Osteoblast (primary cell): ENCODE data around the gene MUC5AC. TPM values are rescaled to one million over a fixed set of nuclear protein-coding genes. Genes with fewer than 3 reads are reported as not detected.

Experiments used
- DNase-seq: peaks from one replicate; pipeline ENCODE4 v3.0.0; 2011; ENCODE audit warnings: low spot score, mixed read lengths; ENCODE audit not compliant: insufficient read length; ENCODE audit errors: missing footprints
- H2AFZ ChIP-seq: 2 replicates; pipeline ENCODE4 v1.6.0; 2011; ENCODE audit warnings: mild to moderate bottlenecking, low read length
- H3K27ac ChIP-seq: 2 replicates; pipeline ENCODE4 v1.5.1; 2011; ENCODE audit warnings: mild to moderate bottlenecking, low read depth, low read length, moderate library complexity
- H3K27me3 ChIP-seq: 2 replicates; pipeline ENCODE4 v1.6.0; 2012; ENCODE audit warnings: mild to moderate bottlenecking, control low read depth, inconsistent platforms, low read length, moderate library complexity; ENCODE audit not compliant: insufficient read depth
- H3K36me3 ChIP-seq: 2 replicates; pipeline ENCODE4 v1.5.1; 2011; ENCODE audit warnings: mild to moderate bottlenecking, low read length, control low read depth, moderate library complexity; ENCODE audit not compliant: insufficient read depth
- H3K4me1 ChIP-seq: 2 replicates; pipeline ENCODE4 v1.5.1; 2011; ENCODE audit warnings: mild to moderate bottlenecking, low read length, control low read depth, moderate library complexity; ENCODE audit not compliant: insufficient read depth
- H3K4me2 ChIP-seq: 2 replicates; pipeline ENCODE4 v1.6.0; 2011; ENCODE audit warnings: mild to moderate bottlenecking, low read length; ENCODE audit not compliant: insufficient read depth
- H3K4me3 ChIP-seq: fragments of 200-600 bp; sonication (generic); 3 replicates; pipeline ENCODE4 v1.5.1; 2012; ENCODE audit warnings: mild to moderate bottlenecking, low read length, inconsistent platforms; ENCODE audit not compliant: insufficient read depth
- H3K79me2 ChIP-seq: 2 replicates; pipeline ENCODE4 v1.6.0; 2012; ENCODE audit warnings: mild to moderate bottlenecking, low read length, control low read depth, inconsistent platforms; ENCODE audit not compliant: insufficient read depth
- H3K9me3 ChIP-seq: 2 replicates; pipeline ENCODE4 v1.5.1; 2011; ENCODE audit warnings: low read depth, low read length, control low read depth
- H4K20me1 ChIP-seq: 2 replicates; pipeline ENCODE4 v1.6.0; 2012; ENCODE audit warnings: mild to moderate bottlenecking, low read length, control low read depth; ENCODE audit not compliant: insufficient read depth
- total RNA-seq: library from RNA; depleted of rRNA; stranded (reverse); fragments of >200 nt; gene quantifications from 2 replicates; pipeline ENCODE4 v1.2.3, GENCODE V29; 2012
- TF ChIP-seq, protein P1 (sequence below): IDR thresholded peaks from 2 replicates; pipeline ENCODE4 v1.5.1; 2011; ENCODE audit warnings: mild to moderate bottlenecking, low read depth, low read length, moderate library complexity; ENCODE audit errors: extremely low read depth

Gene MUC5AC
- total RNA-seq, 1 donor: not detected

DNA sequence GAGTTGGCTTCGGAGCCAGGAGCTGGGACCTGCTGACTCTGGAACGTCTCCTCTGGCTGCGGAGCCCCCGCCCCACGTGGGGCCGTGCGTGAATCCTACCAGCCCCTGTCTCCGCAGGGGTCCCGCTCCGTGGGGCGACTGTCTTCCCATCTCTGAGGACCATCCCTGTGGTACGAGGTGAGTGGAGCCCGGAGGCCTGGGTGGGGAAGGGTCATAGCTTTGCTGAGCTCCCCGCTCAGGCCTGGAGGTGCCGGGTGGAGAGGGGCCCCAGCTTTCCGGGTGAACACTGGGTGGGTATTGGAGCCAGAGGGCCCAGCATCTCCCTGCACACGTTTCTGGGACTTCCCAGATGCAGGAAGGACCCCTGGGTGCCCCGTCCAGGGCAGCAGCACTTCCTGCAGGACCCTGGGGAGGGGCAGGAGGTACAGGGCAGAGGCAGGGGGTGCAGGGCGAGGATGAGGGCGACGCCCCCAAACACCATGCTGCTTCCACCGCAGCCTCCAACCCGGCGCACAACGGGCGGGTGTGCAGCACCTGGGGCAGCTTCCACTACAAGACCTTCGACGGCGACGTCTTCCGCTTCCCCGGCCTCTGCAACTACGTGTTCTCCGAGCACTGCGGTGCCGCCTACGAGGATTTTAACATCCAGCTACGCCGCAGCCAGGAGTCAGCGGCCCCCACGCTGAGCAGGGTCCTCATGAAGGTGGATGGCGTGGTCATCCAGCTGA is 3.8 kb downstream of the MUC5AC start:
- Histone ChIP-seq H4K20me1 (no peaks in the 10 kb centered on the region), H2AFZ (no peak overlapping the region), H3K27me3 (peaks cover 5% of the 10 kb centered on the region), H3K4me1 (no peaks in the 10 kb centered on the region), H3K4me2 (no peak overlapping the region), H3K9me3 (no peaks in the 10 kb centered on the region), H3K36me3 (no peaks in the 10 kb centered on the region), H3K79me2 (no peaks in the 10 kb centered on the region), H3K27ac (no peak overlapping the region), H3K4me3 (no peak overlapping the region)
- TF ChIP-seq, protein P1, sequence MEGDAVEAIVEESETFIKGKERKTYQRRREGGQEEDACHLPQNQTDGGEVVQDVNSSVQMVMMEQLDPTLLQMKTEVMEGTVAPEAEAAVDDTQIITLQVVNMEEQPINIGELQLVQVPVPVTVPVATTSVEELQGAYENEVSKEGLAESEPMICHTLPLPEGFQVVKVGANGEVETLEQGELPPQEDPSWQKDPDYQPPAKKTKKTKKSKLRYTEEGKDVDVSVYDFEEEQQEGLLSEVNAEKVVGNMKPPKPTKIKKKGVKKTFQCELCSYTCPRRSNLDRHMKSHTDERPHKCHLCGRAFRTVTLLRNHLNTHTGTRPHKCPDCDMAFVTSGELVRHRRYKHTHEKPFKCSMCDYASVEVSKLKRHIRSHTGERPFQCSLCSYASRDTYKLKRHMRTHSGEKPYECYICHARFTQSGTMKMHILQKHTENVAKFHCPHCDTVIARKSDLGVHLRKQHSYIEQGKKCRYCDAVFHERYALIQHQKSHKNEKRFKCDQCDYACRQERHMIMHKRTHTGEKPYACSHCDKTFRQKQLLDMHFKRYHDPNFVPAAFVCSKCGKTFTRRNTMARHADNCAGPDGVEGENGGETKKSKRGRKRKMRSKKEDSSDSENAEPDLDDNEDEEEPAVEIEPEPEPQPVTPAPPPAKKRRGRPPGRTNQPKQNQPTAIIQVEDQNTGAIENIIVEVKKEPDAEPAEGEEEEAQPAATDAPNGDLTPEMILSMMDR: no peak
- DNase-seq: no peak

DNA sequence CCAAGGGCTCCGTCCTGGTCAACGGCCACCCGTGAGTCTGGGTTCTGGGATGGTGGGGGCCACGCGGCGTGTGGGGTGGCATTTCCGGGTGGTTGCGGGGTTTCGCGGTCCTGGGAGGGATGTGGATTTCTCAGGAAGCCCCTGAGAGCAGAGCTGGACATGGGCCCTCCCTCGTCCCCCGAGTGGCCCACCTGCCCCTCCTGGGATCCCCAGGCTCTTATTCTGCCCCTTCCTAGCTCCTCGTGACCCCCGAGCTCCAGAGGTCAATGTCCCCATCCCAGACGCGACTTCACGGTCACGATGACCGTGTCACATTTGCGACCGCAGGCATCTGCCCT is 4.4 kb downstream of the MUC5AC start:
- Histone ChIP-seq H3K36me3 (no peaks in the 10 kb centered on the region), H2AFZ (no peak overlapping the region), H4K20me1 (no peaks in the 10 kb centered on the region), H3K79me2 (no peaks in the 10 kb centered on the region), H3K4me1 (no peaks in the 10 kb centered on the region), H3K4me3 (no peak overlapping the region), H3K4me2 (no peak overlapping the region), H3K27ac (no peak overlapping the region), H3K27me3 (no peaks in the 10 kb centered on the region), H3K9me3 (no peaks in the 10 kb centered on the region)
- DNase-seq: peak; percentile 74
- TF ChIP-seq, protein P1: no peak

DNA sequence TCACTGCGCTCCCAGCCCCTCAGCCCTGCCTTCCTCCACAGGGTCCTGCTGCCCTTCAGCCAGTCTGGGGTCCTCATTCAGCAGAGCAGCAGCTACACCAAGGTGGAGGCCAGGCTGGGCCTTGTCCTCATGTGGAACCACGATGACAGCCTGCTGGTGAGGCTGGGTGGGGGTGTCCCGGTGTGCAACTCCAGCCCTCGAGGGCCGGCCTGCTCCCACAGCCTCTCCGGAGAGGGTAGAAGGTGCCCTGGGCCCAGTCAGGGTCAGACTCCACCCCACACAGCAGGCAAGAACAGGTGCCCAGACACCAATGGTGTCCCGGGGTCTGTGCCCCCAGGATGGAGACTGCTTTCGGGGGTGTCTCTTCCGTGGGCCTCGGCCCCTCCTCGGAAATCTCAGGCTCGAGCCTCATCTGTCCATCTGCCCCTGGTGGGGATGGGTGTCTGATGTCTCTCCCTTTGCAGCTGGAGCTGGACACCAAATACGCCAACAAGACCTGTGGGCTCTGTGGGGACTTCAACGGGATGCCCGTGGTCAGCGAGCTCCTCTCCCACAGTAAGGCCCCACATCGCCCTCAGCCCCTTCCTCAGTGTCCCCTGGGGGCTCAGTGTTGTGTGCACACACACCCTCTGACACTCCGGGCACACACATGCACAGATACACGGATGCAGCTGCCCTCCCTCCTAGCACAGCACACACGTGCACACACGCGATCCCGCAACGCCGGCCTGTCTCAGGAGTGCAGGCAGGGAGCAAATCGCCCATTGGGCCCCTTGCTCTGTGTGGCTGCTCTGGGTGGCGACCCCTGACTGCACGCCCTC is 4.9 kb downstream of the MUC5AC start:
- Histone ChIP-seq H3K4me3 (no peak overlapping the region), H3K9me3 (no peaks in the 10 kb centered on the region), H3K36me3 (no peaks in the 10 kb centered on the region), H3K27ac (no peak overlapping the region), H2AFZ (no peak overlapping the region), H4K20me1 (no peaks in the 10 kb centered on the region), H3K27me3 (no peaks in the 10 kb centered on the region), H3K79me2 (no peaks in the 10 kb centered on the region), H3K4me2 (no peak overlapping the region), H3K4me1 (no peaks in the 10 kb centered on the region)
- TF ChIP-seq, protein P1: no peak
- peak; percentile 73 for DNase-seq

DNA sequence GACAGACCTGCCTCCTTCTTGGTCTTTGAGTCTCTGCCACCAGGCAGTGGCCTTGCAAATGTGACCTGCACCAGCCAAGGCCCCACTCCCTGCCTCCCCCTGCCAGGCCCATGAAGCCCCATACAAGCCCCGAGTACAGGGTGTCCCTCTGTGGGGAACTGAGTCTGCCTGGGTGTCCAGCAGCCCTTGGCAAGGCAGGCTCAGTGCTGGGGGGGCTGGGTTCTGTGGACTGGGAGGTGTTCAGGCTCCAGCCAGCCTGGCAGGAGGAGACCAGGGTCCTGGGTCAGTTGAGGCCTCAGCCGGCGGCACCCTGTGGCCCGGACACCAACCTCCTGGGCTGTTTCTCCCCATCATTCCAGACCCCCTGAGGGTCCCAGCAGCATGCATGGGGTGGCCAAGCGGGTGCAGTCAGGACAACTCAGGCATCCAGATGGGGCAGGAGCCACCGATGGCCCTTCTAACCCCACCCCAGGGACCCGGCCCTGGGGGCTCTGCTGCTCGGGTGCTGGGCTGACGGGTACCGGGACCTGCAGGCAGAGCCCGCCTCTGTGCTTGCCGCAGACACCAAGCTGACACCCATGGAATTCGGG is 5.7 kb downstream of the MUC5AC start:
- TF ChIP-seq, protein P1: no peak
- H3K79me2 ChIP-seq: no peaks in the 10 kb centered on the region
- peak; percentile 77 for DNase-seq
- H3K27ac ChIP-seq: no peak overlapping the region
- no peak overlapping the region for H3K4me2 ChIP-seq
- no peaks in the 10 kb centered on the region for H3K4me1 ChIP-seq
- H2AFZ ChIP-seq: no peak overlapping the region
- no peak overlapping the region for H3K4me3 ChIP-seq
- no peaks in the 10 kb centered on the region for H3K9me3 ChIP-seq
- no peaks in the 10 kb centered on the region for H3K27me3 ChIP-seq
- H4K20me1 ChIP-seq: no peaks in the 10 kb centered on the region
- H3K36me3 ChIP-seq: no peaks in the 10 kb centered on the region
